Transverse colon (tissue), 4 donors: ENCODE measurements around the gene NME3. TPM values are rescaled to one million over a fixed set of nuclear protein-coding genes. Genes with fewer than 3 reads are reported as not detected.

ENCODE experiments used
- small RNA-seq, 4 donors: library from RNA; depleted of rRNA; stranded (forward); fragments of <200 nt; gene quantifications; one replicate each; pipeline ENCODE3, GENCODE V24; 2016
- total RNA-seq, 4 donors: library from RNA; depleted of rRNA; stranded (reverse); fragments of >200 nt; gene quantifications; one replicate each; pipeline ENCODE4 v1.1.0, GENCODE V29; 2016

Gene NME3
- total RNA-seq, 4 donors from 2014 or later = 116 to 286 (median 132) TPM

Small RNA genes lying within 50 kb of the gene (small RNA-seq; reads per million reads assigned to genes)
- gene MIR3177 = 0.24 to 1.9 (median 0.65) reads per million in 4 donors

Other genes starting within 250 kb of the NME3 start
- 10 to 100 TPM in 3 of 4 donors, 1 to 10 TPM in 1; 9.4 to 22.5 (median 13.3) TPM for gene TMEM204, start 237.9 kb downstream of the NME3 start, total RNA-seq
- gene IFT140, start 159.5 kb downstream of the NME3 start, total RNA-seq = 10 to 100 TPM; 16.2 to 26.6 (median 22.0) TPM
- 10 to 100 TPM; 10.1 to 52.7 (median 16.2) TPM for gene CRAMP1, start 159.2 kb downstream of the NME3 start, total RNA-seq
- gene JPT2, start 93.3 kb downstream of the NME3 start, total RNA-seq = 10 to 100 TPM; 12.0 to 31.5 (median 25.1) TPM
- gene MAPK8IP3, start 65.3 kb downstream of the NME3 start, total RNA-seq = 100 to 1,000 TPM in 2 of 4 donors, 10 to 100 TPM in 2; 74.0 to 250 (median 138) TPM
- gene EME2, start 1.3 kb upstream of the NME3 start, total RNA-seq = 100 to 1,000 TPM in 1 of 4 donors, 10 to 100 TPM in 3; 23.6 to 173 (median 45.4) TPM
- 100 to 1,000 TPM; 102 to 253 (median 121) TPM for gene MRPS34, start 1.6 kb upstream of the NME3 start, total RNA-seq
- 100 to 1,000 TPM; 101 to 289 (median 125) TPM for gene SPSB3, start 11.0 kb upstream of the NME3 start, total RNA-seq
- 100 to 1,000 TPM in 1 of 4 donors, 10 to 100 TPM in 3; 15.3 to 165 (median 59.6) TPM for gene NUBP2, start 11.4 kb upstream of the NME3 start, total RNA-seq
- gene IGFALS, start 22.2 kb upstream of the NME3 start, total RNA-seq = 10 to 100 TPM in 1 of 4 donors, under 1 TPM in 2, not detected in 1; 0.27 to 10.8 (median 0.48) TPM
- gene HAGH, start 55.3 kb upstream of the NME3 start, total RNA-seq = 100 to 1,000 TPM in 2 of 4 donors, 10 to 100 TPM in 2; 40.6 to 403 (median 121) TPM
- 100 to 1,000 TPM in 2 of 4 donors, 10 to 100 TPM in 2; 88.0 to 149 (median 104) TPM for gene FAHD1, start 55.7 kb upstream of the NME3 start, total RNA-seq
- gene MEIOB, start 100.6 kb upstream of the NME3 start, total RNA-seq = not detected
- 1 to 10 TPM in 2 of 4 donors, under 1 TPM in 1, not detected in 1; 1.00 to 4.4 (median 1.1) TPM for gene HS3ST6, start 146.9 kb upstream of the NME3 start, total RNA-seq
- gene MSRB1, start 171.7 kb upstream of the NME3 start, total RNA-seq = 10 to 100 TPM; 13.9 to 56.5 (median 29.3) TPM
- gene RPL3L, start 183.1 kb upstream of the NME3 start, total RNA-seq = under 1 TPM in 1 of 4 donors, not detected in 3; 0.55 TPM
- gene NDUFB10, start 188.0 kb upstream of the NME3 start, total RNA-seq = 100 to 1,000 TPM; 137 to 496 (median 250) TPM
- gene RPS2, start 193.3 kb upstream of the NME3 start, total RNA-seq = 1,000 to 10,000 TPM in 3 of 4 donors, 100 to 1,000 TPM in 1; 896 to 2,085 (median 1,613) TPM
- gene RNF151, start 195.3 kb upstream of the NME3 start, total RNA-seq = not detected
- gene TBL3, start 200.5 kb upstream of the NME3 start, total RNA-seq = 10 to 100 TPM; 23.2 to 31.0 (median 28.2) TPM
- 10 to 100 TPM in 3 of 4 donors, 1 to 10 TPM in 1; 4.2 to 29.8 (median 19.4) TPM for gene NOXO1, start 209.9 kb upstream of the NME3 start, total RNA-seq
- 100 to 1,000 TPM in 1 of 4 donors, 10 to 100 TPM in 3; 29.9 to 117 (median 64.3) TPM for gene GFER, start 212.7 kb upstream of the NME3 start, total RNA-seq
- 1 to 10 TPM in 3 of 4 donors, not detected in 1; 2.7 to 4.8 (median 2.9) TPM for gene SYNGR3, start 218.4 kb upstream of the NME3 start, total RNA-seq
- 100 to 1,000 TPM in 1 of 4 donors, 10 to 100 TPM in 3; 28.3 to 145 (median 42.0) TPM for gene ZNF598, start 238.3 kb upstream of the NME3 start, total RNA-seq
- under 1 TPM in 1 of 4 donors, not detected in 3; 0.41 TPM for gene NPW, start 248.2 kb upstream of the NME3 start, total RNA-seq